B cell (primary cell): Measurements from ENCODE around the gene ATP10B.

Experiments used
- EZH2 ChIP-seq: IDR thresholded peaks from 2 replicates; pipeline ENCODE4 v1.6.1; 2012; ENCODE audit warnings: borderline replicate concordance, low read depth, mild to moderate bottlenecking, moderate library complexity, low read length; ENCODE audit not compliant: insufficient read depth, poor library complexity, severe bottlenecking
- TF ChIP-seq, protein P1 (sequence below): fragments of 200-600 bp; IDR thresholded peaks from one replicate; pipeline ENCODE4 v1.8.0; 2022; ENCODE audit warnings: antibody characterized with exemption, mild to moderate bottlenecking

DNA sequence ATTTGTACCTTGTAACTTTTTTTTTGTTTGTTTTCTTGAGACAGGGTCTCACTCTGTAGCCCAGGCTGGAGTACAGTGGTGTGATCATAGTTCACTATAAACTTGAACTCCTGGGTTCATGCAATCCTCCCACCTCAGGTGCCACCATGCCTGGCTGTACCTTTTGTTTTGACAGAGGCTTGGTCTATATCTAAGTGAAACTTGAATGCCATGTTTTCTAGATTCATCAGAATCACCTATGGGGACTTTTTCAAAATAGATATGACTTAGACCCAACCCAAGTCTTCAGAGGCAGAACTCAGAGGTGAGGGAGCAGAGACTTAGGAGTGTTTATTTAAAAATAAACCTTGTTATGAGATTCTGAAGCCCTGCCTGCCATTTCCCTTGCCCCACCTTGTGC, 301.9 kb downstream of the ATP10B start:
- TF ChIP-seq, protein P1, sequence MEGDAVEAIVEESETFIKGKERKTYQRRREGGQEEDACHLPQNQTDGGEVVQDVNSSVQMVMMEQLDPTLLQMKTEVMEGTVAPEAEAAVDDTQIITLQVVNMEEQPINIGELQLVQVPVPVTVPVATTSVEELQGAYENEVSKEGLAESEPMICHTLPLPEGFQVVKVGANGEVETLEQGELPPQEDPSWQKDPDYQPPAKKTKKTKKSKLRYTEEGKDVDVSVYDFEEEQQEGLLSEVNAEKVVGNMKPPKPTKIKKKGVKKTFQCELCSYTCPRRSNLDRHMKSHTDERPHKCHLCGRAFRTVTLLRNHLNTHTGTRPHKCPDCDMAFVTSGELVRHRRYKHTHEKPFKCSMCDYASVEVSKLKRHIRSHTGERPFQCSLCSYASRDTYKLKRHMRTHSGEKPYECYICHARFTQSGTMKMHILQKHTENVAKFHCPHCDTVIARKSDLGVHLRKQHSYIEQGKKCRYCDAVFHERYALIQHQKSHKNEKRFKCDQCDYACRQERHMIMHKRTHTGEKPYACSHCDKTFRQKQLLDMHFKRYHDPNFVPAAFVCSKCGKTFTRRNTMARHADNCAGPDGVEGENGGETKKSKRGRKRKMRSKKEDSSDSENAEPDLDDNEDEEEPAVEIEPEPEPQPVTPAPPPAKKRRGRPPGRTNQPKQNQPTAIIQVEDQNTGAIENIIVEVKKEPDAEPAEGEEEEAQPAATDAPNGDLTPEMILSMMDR = no peak
- no peak for TF ChIP-seq EZH2
